ENCODE measurements around the gene GADD45GIP1. TPM values are rescaled to one million over a fixed set of nuclear protein-coding genes. Genes with fewer than 3 reads are reported as not detected.

The GADD45GIP1 gene
- total RNA-seq, 3 donors from 2014 or later (not counting 1 experiment from before 2014, with no cell fraction given): 5.3 to 7.1 (median 5.7) TPM

GRCh38 chr19:12939975-12940423 is 17.0 kb downstream of the GADD45GIP1 start:
- intact Hi-C loops (cut with micrococcal nuclease): loop anchor here (2.0 to 5.0 kb wide), 2 partner anchors 49 to 148 kb away; partner anchors contain the start of genes GCDH and JUNB
- Histone ChIP-seq H3K27ac (ENCODE audit: low read length) (no peak overlapping the region), H3K9me3 (ENCODE audit: control insufficient read depth, insufficient read depth, low read length) (no peaks in the 10 kb centered on the region), H3K27me3 (ENCODE audit: control insufficient read depth, insufficient read depth, low read length) (no peaks in the 10 kb centered on the region), H3K4me3 (ENCODE audit: low read length) (no peak overlapping the region), H3K36me3 (ENCODE audit: control insufficient read depth, insufficient read depth, low read length) (peaks cover 54% of the 10 kb centered on the region), H3K4me1 (ENCODE audit: control insufficient read depth, insufficient read depth, low read length) (peaks cover 60% of the 10 kb centered on the region)
- peak in 1 of 2 donors; percentile 36 for DNase-seq
- Mint-ChIP-seq H3K4me3 (peak overlapping the region; percentile 96), H3K27ac (peak overlapping the region; percentile 96), H3K27me3 (ENCODE audit: low read depth in 2 of 2) (no peaks in the 10 kb centered on the region), H3K36me3 (no peaks in the 10 kb centered on the region), H3K9me3 (no peaks in the 10 kb centered on the region), H3K4me1 (peaks cover 50% of the 10 kb centered on the region in 2 donors)
- no peak for ATAC-seq
- 70% methylated on average over 10 of the region's 10 CpGs for WGBS (ENCODE audit: insufficient coverage)
- no peak for TF ChIP-seq CTCF (IDR thresholded peaks at IDR 0.05)

GRCh38 chr19:12938779-12939601 is 18.0 kb downstream of the GADD45GIP1 start:
- Histone ChIP-seq H3K4me3 (ENCODE audit: low read length) (peak overlapping the region; percentile 85), H3K36me3 (ENCODE audit: control insufficient read depth, insufficient read depth, low read length) (peaks cover 44% of the 10 kb centered on the region), H3K27me3 (ENCODE audit: control insufficient read depth, insufficient read depth, low read length) (no peaks in the 10 kb centered on the region), H3K9me3 (ENCODE audit: control insufficient read depth, insufficient read depth, low read length) (no peaks in the 10 kb centered on the region), H3K27ac (ENCODE audit: low read length) (peak overlapping the region; percentile 78), H3K4me1 (ENCODE audit: control insufficient read depth, insufficient read depth, low read length) (peaks cover 59% of the 10 kb centered on the region)
- peaks cover 46 to 47% of the 10 kb centered on the region in 2 donors for H3K4me1 Mint-ChIP-seq
- H3K9me3 Mint-ChIP-seq: no peaks in the 10 kb centered on the region
- no peaks in the 10 kb centered on the region for H3K36me3 Mint-ChIP-seq
- H3K27me3 Mint-ChIP-seq (ENCODE audit: low read depth in 2 of 2): no peaks in the 10 kb centered on the region
- H3K4me3 Mint-ChIP-seq: peak overlapping the region; percentile 96
- DNase-seq (peak in 1 of 2 donors; percentile 67), ATAC-seq (peak; percentile 9 to 30 (median 16))
- 0% methylated on average over 50 of the region's 54 CpGs for WGBS (ENCODE audit: insufficient coverage)
- peak overlapping the region; percentile 96 for H3K27ac Mint-ChIP-seq
- no peak for TF ChIP-seq CTCF (IDR thresholded peaks at IDR 0.05)
- intact Hi-C loops (cut with micrococcal nuclease): loop anchor here (1.0 to 5.0 kb wide), 3 partner anchors 48 to 147 kb away; partner anchors contain the start of genes GCDH and JUNB

GRCh38 chr19:12937927-12938778 is 18.9 kb downstream of the GADD45GIP1 start, which contains the start of gene CALR:
TSS of gene CALR (plus strand) at chr19:12938609. CDS start at chr19:12938680, 71 bp downstream.
- H3K27ac ChIP-seq (ENCODE audit: low read length): peak within 1 kb of the TSS; percentile 78
- no peaks in the 10 kb centered on the region for H3K27me3 ChIP-seq (ENCODE audit: control insufficient read depth, insufficient read depth, low read length)
- no peaks in the 10 kb centered on the region for H3K36me3 Mint-ChIP-seq
- intact Hi-C loops (cut with micrococcal nuclease): loop anchor here (1.0 to 5.0 kb wide), 3 partner anchors 47 to 146 kb away; partner anchors contain the start of genes GCDH and JUNB
- H3K4me3 ChIP-seq (ENCODE audit: low read length): peak within 1 kb of the TSS; percentile 85
- under 1% methylated on average over 63 of the region's 63 CpGs for WGBS (ENCODE audit: insufficient coverage)
- no peaks in the 10 kb centered on the region for H3K9me3 ChIP-seq (ENCODE audit: control insufficient read depth, insufficient read depth, low read length)
- no peaks in the 10 kb centered on the region for H3K9me3 Mint-ChIP-seq
- H3K27me3 Mint-ChIP-seq (ENCODE audit: low read depth in 2 of 2): no peaks in the 10 kb centered on the region
- peaks cover 36% of the 10 kb centered on the region for H3K36me3 ChIP-seq (ENCODE audit: control insufficient read depth, insufficient read depth, low read length)
- peak; percentile 99 for DNase-seq
- peak within 1 kb of the TSS; percentile 96 for H3K4me3 Mint-ChIP-seq
- H3K4me1 ChIP-seq (ENCODE audit: control insufficient read depth, insufficient read depth, low read length): peaks cover 57% of the 10 kb centered on the region
- peak within 1 kb of the TSS; percentile 96 for H3K27ac Mint-ChIP-seq
- TF ChIP-seq CTCF (IDR thresholded peaks at IDR 0.05): no peak
- peaks cover 46 to 48% of the 10 kb centered on the region in 2 donors for H3K4me1 Mint-ChIP-seq
- ATAC-seq: peak; percentile 84 to 96 (median 87)

Measured in natural killer cell (primary cell).